Endothelial cell of umbilical vein (primary cell): ENCODE measurements around the gene SYCP2. TPM values are rescaled to one million over a fixed set of nuclear protein-coding genes. Genes with fewer than 3 reads are reported as not detected.

Experiments
- BruUV-seq: library from RNA; stranded (reverse); fragments of 400-500 nt; replicated peaks from 2 replicates; lab custom pipeline; 2021; lab: Mats Ljungman, UMichigan
- CTCF ChIA-PET: fragments of 300-600, 350-600 bp; sonication (Branson Sonifier 250); formaldehyde crosslinking; loops from one replicate; lab custom pipeline; 2021; ENCODE audit warnings: antibody characterized with exemption, inconsistent platforms; lab: Charles Lee
- POLR2A ChIA-PET: fragments of 300-600, 350-600 bp; sonication (Branson Sonifier 250); formaldehyde crosslinking; loops from one replicate; lab custom pipeline; 2021; ENCODE audit warnings: antibody characterized with exemption, inconsistent platforms; lab: Charles Lee
- DNase-seq: peaks from one replicate; pipeline ENCODE4 v3.0.0-alpha.2; 2011; ENCODE audit warnings: low read depth, low spot score
- FAIRE-seq: peaks from 2 replicates; lab custom pipeline; 2011; peaks lifted over from hg19 to GRCh38; lab: Jason Lieb, UNC
- H2AFZ ChIP-seq: 2 replicates; pipeline ENCODE4 v1.6.0; 2012; ENCODE audit warnings: low read depth, low read length, control low read depth, inconsistent platforms
- H3K27ac ChIP-seq: 2 replicates; pipeline ENCODE4 v1.5.1; 2011; ENCODE audit warnings: low read depth, mild to moderate bottlenecking, control low read depth, low read length, moderate library complexity; ENCODE audit not compliant: insufficient read depth
- H3K27me3 ChIP-seq, 2 experiments: 2 replicates each; pipeline versions ENCODE4 v1.6.0 to v1.6.1; 2011; ENCODE audit warnings: low read length in 2 of 2, mixed read lengths in 1 of 2; ENCODE audit not compliant: control insufficient read depth in 2 of 2, insufficient read depth in 2 of 2
- H3K36me3 ChIP-seq, 2 experiments: 2 replicates in 1 of 2; 3 replicates in 1 of 2; pipeline ENCODE4 v1.5.1; 2011; ENCODE audit warnings: low read length in 2 of 2, mild to moderate bottlenecking in 1 of 2, moderate library complexity in 1 of 2; ENCODE audit not compliant: control insufficient read depth in 2 of 2, insufficient read depth in 2 of 2; ENCODE audit errors: extremely low read depth in 1 of 2
- H3K4me1 ChIP-seq: 3 replicates; pipeline ENCODE4 v1.5.1; 2011; ENCODE audit warnings: mild to moderate bottlenecking, low read length; ENCODE audit not compliant: control insufficient read depth, insufficient read depth; ENCODE audit errors: extremely low read depth
- H3K4me2 ChIP-seq: 2 replicates; pipeline ENCODE4 v1.6.1; 2011; ENCODE audit warnings: low read length, control low read depth, mixed read lengths; ENCODE audit not compliant: insufficient read depth
- H3K4me3 ChIP-seq, 3 experiments: fragments of 200-600 bp in 1 of 3; sonication (generic), shearing (Covaris generic) in 1 of 3; replicated peaks in 1 of 3; 2 replicates each; pipeline ENCODE4 v1.5.1; 2011 to 2016; ENCODE audit warnings: control low read depth in 3 of 3, low read length in 3 of 3, mild to moderate bottlenecking in 2 of 3, inconsistent platforms in 1 of 3, low read depth in 1 of 3, moderate library complexity in 1 of 3; ENCODE audit not compliant: insufficient read depth in 1 of 3
- H3K79me2 ChIP-seq: 2 replicates; pipeline ENCODE4 v1.6.0; 2012; ENCODE audit warnings: low read length, inconsistent platforms; ENCODE audit not compliant: control insufficient read depth, insufficient read depth
- H3K9ac ChIP-seq: replicated peaks from 2 replicates; pipeline ENCODE3; 2011; ENCODE audit warnings: low read length, control low read depth; ENCODE audit not compliant: insufficient read depth; ENCODE audit errors: extremely low read depth
- H3K9me1 ChIP-seq: replicated peaks from 3 replicates; pipeline ENCODE4 v1.6.0; 2011; ENCODE audit warnings: mild to moderate bottlenecking, low read length; ENCODE audit not compliant: control insufficient read depth, insufficient read depth; ENCODE audit errors: extremely low read depth
- H3K9me3 ChIP-seq: replicated peaks from 2 replicates; pipeline ENCODE4 v1.5.1; 2012; ENCODE audit warnings: low read length, inconsistent platforms; ENCODE audit not compliant: control insufficient read depth, insufficient read depth
- H4K20me1 ChIP-seq: replicated peaks from 2 replicates; pipeline ENCODE3; 2011; ENCODE audit warnings: mild to moderate bottlenecking, low read length; ENCODE audit not compliant: control insufficient read depth, insufficient read depth; ENCODE audit errors: extremely low read depth
- EZH2 ChIP-seq: IDR thresholded peaks from 2 replicates; pipeline ENCODE4 v1.6.1; 2012; ENCODE audit warnings: borderline replicate concordance, low read depth, mild to moderate bottlenecking, moderate library complexity, low read length, inconsistent platforms; ENCODE audit not compliant: severe bottlenecking
- FOS ChIP-seq: IDR thresholded peaks from 2 replicates; pipeline ENCODE4 v1.6.1; 2011; ENCODE audit warnings: mild to moderate bottlenecking, low read length, moderate library complexity, borderline replicate concordance; ENCODE audit not compliant: insufficient read depth
- GATA2 ChIP-seq: IDR thresholded peaks from 2 replicates; pipeline ENCODE4 v1.7.0; 2011; ENCODE audit warnings: low read depth, mild to moderate bottlenecking, moderate library complexity, mixed read lengths, low read length; ENCODE audit not compliant: insufficient read length, insufficient read depth
- JUN ChIP-seq: IDR thresholded peaks from 2 replicates; pipeline ENCODE4 v1.6.1; 2011; ENCODE audit warnings: borderline replicate concordance, low read depth; ENCODE audit not compliant: insufficient read length, insufficient read depth
- MYC ChIP-seq: IDR thresholded peaks from one replicate; pipeline ENCODE4 v1.6.1; 2011; ENCODE audit warnings: mild to moderate bottlenecking, low read depth, low read length
- POLR2A ChIP-seq: IDR thresholded peaks from 2 replicates; pipeline ENCODE4 v1.6.1; 2012; ENCODE audit warnings: low read depth, mild to moderate bottlenecking, control low read depth, low read length
- POLR2AphosphoS5 ChIP-seq: IDR thresholded peaks from 2 replicates; pipeline ENCODE4 v1.6.1; 2012; ENCODE audit warnings: low read depth, mild to moderate bottlenecking, control low read depth, low read length, moderate library complexity; ENCODE audit not compliant: insufficient read depth
- dilution Hi-C: fragments of 300-500 bp; cut with MboI; formaldehyde crosslinking; loops from one replicate; pipeline ENCODE4 v1.15.0; 2019; ENCODE audit warnings: low sequenced_read_pairs; ENCODE audit not compliant: extremely low pct_ligation_motif_present
- intact Hi-C: fragments of 100-400 bp; cut with micrococcal nuclease; formaldehyde crosslinking; loops from one replicate; pipeline ENCODE4 v1.10.0; 2022
- polyA plus RNA-seq, 4 experiments: library from polyadenylated mRNA; depleted of rRNA in 3 of 4; stranded (reverse) in 3 of 4; unstranded in 1 of 4; fragments of >200 nt; gene quantifications; 2 replicates each; pipeline versions ENCODE4 v1.2.1 to v1.2.3, GENCODE V29; 2011 to 2012; ENCODE audit warnings: missing spikeins in 1 of 4
- total RNA-seq: library from RNA; stranded (reverse); gene quantifications from 2 replicates; pipeline ENCODE4 v1.2.3, GENCODE V29; 2021
- TF ChIP-seq, protein P1 (sequence below), 2 donors: IDR thresholded peaks; 1 replicate in 1 of 2; 2 replicates in 1 of 2; pipeline ENCODE4 v1.5.1; 2011; ENCODE audit warnings: low read length in 2 of 2, mild to moderate bottlenecking in 2 of 2, moderate library complexity in 2 of 2, control low read depth in 1 of 2, inconsistent platforms in 1 of 2, low read depth in 1 of 2; ENCODE audit not compliant: insufficient read depth in 1 of 2; ENCODE audit errors: extremely low read depth in 1 of 2
- TF ChIP-seq, protein P2 (sequence below): IDR thresholded peaks from 2 replicates; pipeline ENCODE4 v1.6.1; 2011; ENCODE audit not compliant: insufficient read depth, insufficient read length

Gene SYCP2
- total and polyA plus RNA-seq, 2 donors (not counting 3 experiments of a cell fraction or from before 2014, with no cell fraction given) = 0.07 to 0.35 TPM

DNA sequence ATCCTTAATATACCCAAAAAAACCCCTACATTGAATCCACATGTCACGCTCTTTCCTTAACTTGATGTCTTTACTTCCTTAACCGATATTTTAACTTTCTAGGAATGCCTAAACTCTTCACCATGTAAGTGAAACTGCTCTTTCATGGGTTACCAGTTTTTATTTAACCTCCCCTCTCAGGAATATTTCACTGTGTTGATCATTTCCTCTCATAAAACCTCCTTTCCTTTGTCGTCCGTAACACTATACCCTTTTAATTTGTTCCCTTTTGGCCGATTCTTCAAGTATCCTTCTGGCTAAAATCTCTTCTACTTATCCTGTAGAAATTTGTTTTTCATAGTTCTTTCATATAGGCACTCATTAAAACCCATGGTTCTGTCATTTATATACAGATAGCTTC is 24.6 kb downstream of the SYCP2 start:
- no peaks in the 10 kb centered on the region for H3K36me3 ChIP-seq
- FAIRE-seq (no peak), DNase-seq (no peak)
- no TSS peak for BruUV-seq
- intact Hi-C loops (no loop called here), dilution Hi-C loops (no loop called here)
- POLR2A ChIA-PET = no interaction called here
- H3K4me3 ChIP-seq = no peak overlapping the region
- no peak overlapping the region for H3K4me2 ChIP-seq
- H3K79me2 ChIP-seq = no peaks in the 10 kb centered on the region
- peaks cover 0 to 2% of the 10 kb centered on the region in 2 experiments for H3K27me3 ChIP-seq
- TF ChIP-seq GATA2 (no peak), EZH2 (no peak), FOS (no peak), JUN (no peak), MYC (no peak), POLR2A (no peak), POLR2AphosphoS5 (no peak)
- TF ChIP-seq, protein P1, sequence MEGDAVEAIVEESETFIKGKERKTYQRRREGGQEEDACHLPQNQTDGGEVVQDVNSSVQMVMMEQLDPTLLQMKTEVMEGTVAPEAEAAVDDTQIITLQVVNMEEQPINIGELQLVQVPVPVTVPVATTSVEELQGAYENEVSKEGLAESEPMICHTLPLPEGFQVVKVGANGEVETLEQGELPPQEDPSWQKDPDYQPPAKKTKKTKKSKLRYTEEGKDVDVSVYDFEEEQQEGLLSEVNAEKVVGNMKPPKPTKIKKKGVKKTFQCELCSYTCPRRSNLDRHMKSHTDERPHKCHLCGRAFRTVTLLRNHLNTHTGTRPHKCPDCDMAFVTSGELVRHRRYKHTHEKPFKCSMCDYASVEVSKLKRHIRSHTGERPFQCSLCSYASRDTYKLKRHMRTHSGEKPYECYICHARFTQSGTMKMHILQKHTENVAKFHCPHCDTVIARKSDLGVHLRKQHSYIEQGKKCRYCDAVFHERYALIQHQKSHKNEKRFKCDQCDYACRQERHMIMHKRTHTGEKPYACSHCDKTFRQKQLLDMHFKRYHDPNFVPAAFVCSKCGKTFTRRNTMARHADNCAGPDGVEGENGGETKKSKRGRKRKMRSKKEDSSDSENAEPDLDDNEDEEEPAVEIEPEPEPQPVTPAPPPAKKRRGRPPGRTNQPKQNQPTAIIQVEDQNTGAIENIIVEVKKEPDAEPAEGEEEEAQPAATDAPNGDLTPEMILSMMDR (IDR thresholded peaks at IDR 0.05; ENCODE audit: extremely low read depth in 1 of 2, insufficient read depth in 1 of 2, low read depth in 1 of 2, low read length in 2 of 2) = no peak
- TF ChIP-seq, protein P2, sequence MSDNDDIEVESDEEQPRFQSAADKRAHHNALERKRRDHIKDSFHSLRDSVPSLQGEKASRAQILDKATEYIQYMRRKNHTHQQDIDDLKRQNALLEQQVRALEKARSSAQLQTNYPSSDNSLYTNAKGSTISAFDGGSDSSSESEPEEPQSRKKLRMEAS = no peak
- H3K9me1 ChIP-seq = no peaks in the 10 kb centered on the region
- no peak overlapping the region for H3K9ac ChIP-seq
- H2AFZ ChIP-seq = no peak overlapping the region
- no peaks in the 10 kb centered on the region for H4K20me1 ChIP-seq
- H3K27ac ChIP-seq = no peak overlapping the region
- no peaks in the 10 kb centered on the region for H3K4me1 ChIP-seq
- H3K9me3 ChIP-seq = no peaks in the 10 kb centered on the region
- CTCF ChIA-PET = no interaction called here
